ENCODE results near the gene UBE2QL1.

UBE2QL1 gene

DNA sequence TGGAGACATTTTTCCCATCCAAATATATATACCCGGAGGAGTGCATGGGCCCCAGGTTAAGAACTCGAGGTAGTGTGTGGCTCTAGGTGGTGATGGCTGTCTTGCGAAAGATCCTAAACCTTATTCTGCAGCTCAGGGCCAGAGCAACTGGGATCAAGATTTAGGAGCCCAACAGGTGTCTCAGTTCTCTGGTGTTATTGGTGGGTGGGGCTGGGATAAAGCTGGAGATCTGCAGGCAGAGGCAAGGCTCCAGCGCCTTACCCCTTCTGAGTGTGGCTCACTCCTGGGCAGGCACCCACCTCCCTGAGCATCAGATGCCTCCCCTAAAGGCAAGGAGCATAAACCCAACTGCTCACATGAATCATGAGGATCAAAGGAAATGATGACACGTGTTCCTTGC lies 11.2 kb downstream of the UBE2QL1 start:
- DNase-seq (ENCODE audit: insufficient read length, low spot score) (no peak), FAIRE-seq (no peak)
- TF ChIP-seq POLR2AphosphoS5 (IDR thresholded peaks at IDR 0.05; ENCODE audit: low read depth, low read length): no peak
- no peak for TF ChIP-seq POU2F2 (IDR thresholded peaks at IDR 0.05; ENCODE audit: low read depth, low read length)
- TF ChIP-seq PAX5 (IDR thresholded peaks at IDR 0.05; ENCODE audit: insufficient read depth, low read length, severe bottlenecking): no peak
- TF ChIP-seq TAF1 (IDR thresholded peaks at IDR 0.05; ENCODE audit: low read depth, low read length): no peak
- TF ChIP-seq SPI1 (IDR thresholded peaks at IDR 0.05; ENCODE audit: low read depth, low read length): no peak

DNA sequence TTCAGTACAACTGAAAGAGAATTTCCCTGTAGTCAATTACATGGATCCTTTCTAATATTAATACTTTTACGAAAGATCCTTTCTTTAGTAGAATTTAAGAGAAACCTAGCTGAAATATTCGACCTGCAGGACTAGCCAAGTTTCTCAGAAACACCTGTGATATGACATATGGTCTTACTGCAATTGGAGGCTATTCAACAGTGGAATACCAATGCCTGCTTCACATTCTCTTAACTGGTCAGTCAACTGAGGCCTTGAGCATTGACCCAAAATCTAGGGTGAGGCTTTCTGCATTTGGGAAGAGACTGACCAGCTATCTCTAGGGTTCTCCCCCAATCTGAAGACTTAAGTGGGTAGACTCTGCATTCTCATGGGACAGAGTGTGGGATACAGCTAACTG lies 12.3 kb downstream of the UBE2QL1 start:
- no peak for TF ChIP-seq SPI1 (IDR thresholded peaks at IDR 0.05; ENCODE audit: low read depth, low read length)
- TF ChIP-seq POLR2AphosphoS5 (IDR thresholded peaks at IDR 0.05; ENCODE audit: low read depth, low read length): no peak
- no peak for TF ChIP-seq POU2F2 (IDR thresholded peaks at IDR 0.05; ENCODE audit: low read depth, low read length)
- TF ChIP-seq PAX5 (IDR thresholded peaks at IDR 0.05; ENCODE audit: insufficient read depth, low read length, severe bottlenecking): no peak
- no peak for TF ChIP-seq TAF1 (IDR thresholded peaks at IDR 0.05; ENCODE audit: low read depth, low read length)
- TF ChIP-seq POLR2A (IDR thresholded peaks at IDR 0.05; ENCODE audit: low read depth, low read length): no peak
- no peak for DNase-seq (ENCODE audit: insufficient read length, low spot score)
- FAIRE-seq: no peak

DNA sequence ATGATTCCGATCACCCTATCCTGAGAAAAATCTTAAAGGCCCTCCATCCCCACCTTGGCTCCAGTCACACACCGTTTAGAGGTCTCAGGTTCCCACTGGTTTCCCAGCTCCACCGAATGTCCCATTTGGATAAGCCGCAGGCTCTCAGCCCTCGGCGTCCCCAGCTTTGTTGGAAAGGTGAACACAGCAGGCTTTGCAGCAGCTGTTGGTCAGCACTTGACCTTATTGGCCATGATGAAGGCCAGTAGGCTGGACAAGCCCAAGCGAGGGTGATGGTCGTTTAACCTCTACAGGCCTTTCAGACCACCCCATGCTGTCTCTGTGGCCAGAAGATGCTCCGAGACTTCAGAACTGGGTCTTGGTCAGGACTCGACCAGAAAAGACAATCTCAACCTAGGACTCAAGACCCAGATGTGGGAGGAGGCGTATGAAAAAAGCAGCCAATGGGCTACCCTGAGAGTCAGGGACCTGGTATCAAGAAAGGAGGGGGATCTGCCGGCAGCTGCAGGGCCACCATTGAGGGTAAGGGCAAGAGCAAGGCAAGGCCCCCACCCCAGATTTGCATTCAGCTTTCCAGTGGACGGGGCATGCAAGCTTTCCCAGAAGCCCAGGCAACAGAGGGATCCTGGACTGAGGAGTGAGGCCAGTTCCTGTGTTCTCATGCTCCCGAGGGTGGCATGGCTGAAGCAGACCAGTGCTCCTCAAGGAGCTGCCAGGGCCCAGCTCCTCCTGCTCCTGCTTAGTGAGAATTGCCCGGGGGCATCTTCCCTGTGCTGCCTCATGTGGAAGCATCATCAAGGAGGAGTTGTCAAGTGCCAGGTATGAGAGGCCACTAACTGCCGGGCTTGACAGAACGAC lies 13.4 kb downstream of the UBE2QL1 start:
- TF ChIP-seq POU2F2 (IDR thresholded peaks at IDR 0.05; ENCODE audit: low read depth, low read length) (no peak), PAX5 (IDR thresholded peaks at IDR 0.05; ENCODE audit: insufficient read depth, low read length, severe bottlenecking) (no peak), POLR2A (IDR thresholded peaks at IDR 0.05; ENCODE audit: low read depth, low read length) (no peak), POLR2AphosphoS5 (IDR thresholded peaks at IDR 0.05; ENCODE audit: low read depth, low read length) (no peak), SPI1 (IDR thresholded peaks at IDR 0.05; ENCODE audit: low read depth, low read length) (no peak), TAF1 (IDR thresholded peaks at IDR 0.05; ENCODE audit: low read depth, low read length) (no peak)
- no peak for DNase-seq (ENCODE audit: insufficient read length, low spot score)
- no peak for FAIRE-seq

DNA sequence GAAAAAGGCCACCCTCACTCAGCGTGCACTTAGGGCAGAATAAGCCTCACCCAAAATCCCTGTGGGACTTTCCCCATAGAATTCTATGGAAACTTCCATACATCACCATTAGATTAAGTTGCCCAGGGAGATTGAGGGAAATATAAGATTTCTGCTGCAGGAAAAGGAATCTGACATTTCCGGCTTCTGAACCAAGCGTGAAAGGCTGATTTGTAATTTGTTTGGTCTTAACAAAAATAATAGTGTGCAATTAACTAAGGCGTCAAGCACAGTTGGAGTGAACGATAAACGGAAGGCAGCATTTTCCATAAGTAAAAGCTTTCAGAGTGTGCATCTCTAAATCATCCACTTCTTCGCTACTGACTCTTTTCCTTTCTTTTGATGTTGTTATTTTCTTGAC lies 14.0 kb downstream of the UBE2QL1 start:
- FAIRE-seq: no peak
- no peak for DNase-seq (ENCODE audit: insufficient read length, low spot score)
- no peak for TF ChIP-seq POLR2AphosphoS5 (IDR thresholded peaks at IDR 0.05; ENCODE audit: low read depth, low read length)
- no peak for TF ChIP-seq POLR2A (IDR thresholded peaks at IDR 0.05; ENCODE audit: low read depth, low read length)
- no peak for TF ChIP-seq TAF1 (IDR thresholded peaks at IDR 0.05; ENCODE audit: low read depth, low read length)
- TF ChIP-seq POU2F2 (IDR thresholded peaks at IDR 0.05; ENCODE audit: low read depth, low read length): no peak
- TF ChIP-seq PAX5 (IDR thresholded peaks at IDR 0.05; ENCODE audit: insufficient read depth, low read length, severe bottlenecking): no peak
- TF ChIP-seq SPI1 (IDR thresholded peaks at IDR 0.05; ENCODE audit: low read depth, low read length): no peak

DNA sequence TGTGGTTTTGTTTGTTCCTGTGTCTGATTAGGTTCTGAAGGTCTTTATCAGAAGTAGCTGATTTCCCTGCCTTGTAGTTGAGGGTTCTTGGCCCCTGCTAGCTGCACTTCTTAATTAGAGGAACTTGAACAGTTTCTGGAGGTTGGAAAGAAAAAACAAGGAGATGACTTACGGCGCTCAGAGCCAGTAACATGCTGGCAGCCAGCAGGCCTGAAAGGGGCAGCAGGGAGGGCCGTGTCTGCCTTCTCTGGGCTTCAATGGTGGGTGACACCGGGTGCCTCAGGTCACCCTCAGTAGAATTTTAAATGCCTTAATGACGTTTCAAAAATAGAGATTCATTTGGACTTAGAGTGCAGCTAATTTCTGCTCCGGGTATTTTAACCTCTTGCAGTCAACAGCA lies 15.8 kb downstream of the UBE2QL1 start:
- DNase-seq (ENCODE audit: insufficient read length, low spot score): no peak
- no peak for FAIRE-seq
- TF ChIP-seq TAF1 (IDR thresholded peaks at IDR 0.05; ENCODE audit: low read depth, low read length) (no peak), POLR2AphosphoS5 (IDR thresholded peaks at IDR 0.05; ENCODE audit: low read depth, low read length) (no peak), SPI1 (IDR thresholded peaks at IDR 0.05; ENCODE audit: low read depth, low read length) (no peak), POU2F2 (IDR thresholded peaks at IDR 0.05; ENCODE audit: low read depth, low read length) (no peak), PAX5 (IDR thresholded peaks at IDR 0.05; ENCODE audit: insufficient read depth, low read length, severe bottlenecking) (no peak), POLR2A (IDR thresholded peaks at IDR 0.05; ENCODE audit: low read depth, low read length) (no peak)

DNA sequence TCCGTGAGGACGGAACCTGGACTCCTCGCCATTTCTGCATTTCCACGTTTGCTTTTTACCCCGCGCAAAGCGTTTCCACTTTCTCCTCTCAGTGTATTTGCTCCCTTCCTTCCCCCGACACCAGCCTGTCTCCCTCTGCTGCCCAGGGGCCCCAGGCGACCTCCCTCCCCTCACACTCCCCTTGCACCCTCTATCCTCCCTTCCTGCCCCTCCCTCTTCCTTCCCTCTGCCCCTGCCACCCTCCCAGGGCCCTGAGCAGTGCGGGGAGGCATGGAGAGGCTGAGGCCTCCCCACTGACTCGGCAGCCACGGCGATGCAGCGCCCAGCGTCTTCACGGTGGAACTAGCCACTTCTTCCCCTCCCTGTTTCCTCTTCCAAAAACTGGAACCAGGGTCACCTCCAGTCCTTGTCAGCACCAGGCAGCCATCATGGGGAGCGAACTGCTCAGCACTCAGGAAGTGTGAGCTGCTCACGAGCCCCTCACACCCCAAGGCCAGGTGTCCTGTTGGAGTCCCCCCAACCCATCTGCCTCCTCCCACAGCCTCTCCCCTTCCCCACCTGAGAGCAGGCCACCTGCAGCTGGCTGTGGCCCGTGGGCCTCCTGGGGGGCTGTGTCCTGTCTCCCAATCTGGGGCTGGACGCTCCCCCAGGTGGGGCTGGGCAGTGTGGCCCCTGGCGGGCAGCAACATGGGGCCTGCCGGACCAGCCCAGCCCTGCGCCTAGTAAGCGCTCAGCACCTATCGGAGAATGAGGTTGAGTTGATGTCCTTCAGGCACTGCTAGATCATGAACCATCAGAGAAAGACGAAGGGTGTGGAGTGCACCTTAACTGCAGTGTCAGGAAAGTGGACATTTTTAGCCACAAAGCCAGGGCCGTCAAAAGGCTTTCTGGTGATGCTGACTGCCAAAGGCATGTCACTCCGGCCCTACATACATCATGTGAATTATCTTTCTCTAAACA lies 17.5 kb downstream of the UBE2QL1 start:
- TF ChIP-seq POLR2A (IDR thresholded peaks at IDR 0.05; ENCODE audit: low read depth, low read length) (no peak), SPI1 (IDR thresholded peaks at IDR 0.05; ENCODE audit: low read depth, low read length) (no peak), POLR2AphosphoS5 (IDR thresholded peaks at IDR 0.05; ENCODE audit: low read depth, low read length) (no peak), POU2F2 (IDR thresholded peaks at IDR 0.05; ENCODE audit: low read depth, low read length) (no peak), PAX5 (IDR thresholded peaks at IDR 0.05; ENCODE audit: insufficient read depth, low read length, severe bottlenecking) (no peak), TAF1 (IDR thresholded peaks at IDR 0.05; ENCODE audit: low read depth, low read length) (no peak)
- FAIRE-seq (no peak), DNase-seq (ENCODE audit: insufficient read length, low spot score) (no peak)

DNA sequence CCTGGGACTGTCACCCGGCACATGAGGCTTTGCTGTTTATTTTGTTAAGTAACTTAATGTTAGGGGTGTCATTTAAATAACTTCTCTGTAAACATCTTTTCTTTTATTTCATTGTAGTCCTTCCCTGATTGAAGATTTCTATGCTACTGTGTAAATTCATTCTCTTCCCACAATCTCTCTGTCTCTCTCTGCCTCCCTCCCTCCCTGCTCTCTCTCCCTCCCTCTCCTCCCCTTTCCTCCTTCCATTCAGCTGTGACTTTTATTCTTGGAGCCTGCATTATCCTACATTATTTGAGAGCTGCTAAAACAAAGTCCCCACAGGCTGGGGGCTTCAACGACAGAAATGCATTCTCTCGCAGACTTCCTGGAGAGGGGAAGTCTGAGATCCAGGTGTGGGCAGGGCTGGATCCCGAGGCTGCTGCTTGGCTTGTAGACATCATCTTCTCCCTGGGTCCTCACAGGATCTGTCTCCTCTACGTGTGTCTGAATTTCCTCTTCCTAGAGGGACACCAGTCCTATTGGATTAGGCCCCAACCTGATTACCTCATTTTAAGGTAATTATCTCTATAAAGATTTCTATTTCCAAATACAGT lies 18.4 kb downstream of the UBE2QL1 start:
- no peak for DNase-seq (ENCODE audit: insufficient read length, low spot score)
- no peak for FAIRE-seq
- no peak for TF ChIP-seq POU2F2 (IDR thresholded peaks at IDR 0.05; ENCODE audit: low read depth, low read length)

DNA sequence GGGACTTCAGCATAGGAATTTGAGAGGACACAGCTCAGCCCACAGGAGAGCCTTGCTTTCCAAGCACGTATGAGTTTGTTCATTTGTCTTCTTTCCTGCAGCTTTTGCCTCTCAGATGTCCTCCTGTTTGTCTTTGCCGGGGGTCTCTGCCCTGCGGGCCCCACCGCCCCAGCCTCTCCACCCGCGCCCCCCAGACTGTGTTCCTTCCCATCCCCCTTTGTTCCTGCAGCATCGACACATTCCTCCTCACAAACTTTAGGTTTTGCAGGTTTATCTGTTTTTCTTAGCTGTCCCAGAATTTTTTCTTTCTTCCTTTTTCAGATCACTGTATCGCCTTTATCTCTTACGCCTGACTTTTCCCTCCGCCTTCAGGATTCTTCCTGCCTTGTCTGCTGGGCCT lies 18.9 kb downstream of the UBE2QL1 start:
- no peak for FAIRE-seq
- DNase-seq (ENCODE audit: insufficient read length, low spot score): no peak
- TF ChIP-seq POU2F2 (IDR thresholded peaks at IDR 0.05; ENCODE audit: low read depth, low read length) (no peak), PAX5 (IDR thresholded peaks at IDR 0.05; ENCODE audit: insufficient read depth, low read length, severe bottlenecking) (no peak), POLR2A (IDR thresholded peaks at IDR 0.05; ENCODE audit: low read depth, low read length) (no peak), TAF1 (IDR thresholded peaks at IDR 0.05; ENCODE audit: low read depth, low read length) (no peak), SPI1 (IDR thresholded peaks at IDR 0.05; ENCODE audit: low read depth, low read length) (no peak), POLR2AphosphoS5 (IDR thresholded peaks at IDR 0.05; ENCODE audit: low read depth, low read length) (no peak)

DNA sequence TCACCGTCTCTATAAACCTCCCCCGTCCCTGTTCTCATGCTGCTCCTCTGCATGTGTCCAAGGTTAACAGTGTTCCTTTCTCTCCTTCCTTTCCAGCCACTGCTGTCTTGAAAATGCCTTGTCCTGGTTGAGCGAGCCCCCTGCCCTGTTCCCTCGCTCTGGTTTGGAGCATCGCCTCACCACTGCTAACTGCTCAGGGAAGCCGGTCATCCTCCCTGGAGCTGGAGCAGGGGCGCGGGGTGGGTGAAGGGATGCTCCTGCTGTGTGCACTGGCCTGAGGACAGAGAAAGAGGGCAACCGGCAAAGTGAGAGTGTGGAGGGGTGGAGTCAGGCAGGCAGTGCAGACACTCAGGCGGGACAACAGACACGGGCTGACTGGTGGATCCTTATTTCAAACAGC lies 19.4 kb downstream of the UBE2QL1 start:
- no peak for TF ChIP-seq PAX5 (IDR thresholded peaks at IDR 0.05; ENCODE audit: insufficient read depth, low read length, severe bottlenecking)
- DNase-seq (ENCODE audit: insufficient read length, low spot score) (no peak), FAIRE-seq (no peak)

Data from GM12891 (cell line).